ENCODE results near the gene AFF4.

GRCh38 chr5:132976852-132977251, 13.4 kb upstream of the AFF4 start:
- TF ChIP-seq POLR2AphosphoS5 (IDR thresholded peaks at IDR 0.05) (no peak), POLR2A (IDR thresholded peaks at IDR 0.05) (no peak), EP300 (IDR thresholded peaks at IDR 0.05; ENCODE audit: low read depth) (no peak)

Measured in transverse colon (tissue), 3 donors.